Measurements from ENCODE around the gene C2orf74. TPM values are rescaled to one million over a fixed set of nuclear protein-coding genes. Genes with fewer than 3 reads are reported as not detected.

The C2orf74 gene
- total and polyA plus RNA-seq, 9 of the 15 experiments (the other 6 are each of a cell fraction or from before 2014, with no cell fraction given), result not detected

- TF ChIP-seq ZNF830 (CRISPR knock-in tag; IDR thresholded peaks at IDR 0.05) (no peak), KAT2B (IDR thresholded peaks at IDR 0.05; ENCODE audit: low read depth, low read length) (no peak), CBX2 (IDR thresholded peaks at IDR 0.05; ENCODE audit: insufficient read depth, low read length, poor library complexity, severe bottlenecking) (no peak), ATF6 (CRISPR knock-in tag; IDR thresholded peaks at IDR 0.05) (no peak)
Observed at GRCh38 chr2:61135510-61135909, 26.5 kb upstream of the C2orf74 start (continued).

- H3K36me3 ChIP-seq (ENCODE audit: control insufficient read depth, insufficient read depth, low read length), result no peaks in the 10 kb centered on the region
- no peaks in the 10 kb centered on the region for H3K79me2 ChIP-seq (ENCODE audit: control insufficient read depth, insufficient read depth, low read length)
- H3K9me1 ChIP-seq (ENCODE audit: control insufficient read depth, insufficient read depth, low read length), result no peaks in the 10 kb centered on the region
- no peak overlapping the region for H3K4me2 ChIP-seq (ENCODE audit: insufficient read depth, low read length)
- FAIRE-seq (no peak), ATAC-seq (no peak), DNase-seq (ENCODE audit: extremely low read depth in 1 of 4, low spot score in 3 of 4) (no peak)
- 32% methylated on average over 3 of the region's 4 CpGs for WGBS (ENCODE audit: insufficient coverage, low coverage, missing lambda C conversion rate)
- H4K20me1 ChIP-seq (replicated peaks; ENCODE audit: control insufficient read depth, insufficient read depth, low read length), result no peaks in the 10 kb centered on the region
- no peaks in the 10 kb centered on the region for H3K9me3 ChIP-seq (replicated peaks; ENCODE audit: control insufficient read depth, insufficient read depth, low read depth, low read length)
- H2AFZ ChIP-seq (ENCODE audit: low read depth, low read length), result no peak overlapping the region
- in situ Hi-C loops (cut with MboI) (no loop called here), intact Hi-C loops (cut with micrococcal nuclease) (loop anchor here (10.0 kb wide), 2 partner anchors 336 to 766 kb away; partner anchors contain the start of genes COMMD1 and USP34)
- CTCF ChIA-PET (ENCODE audit: low intra/inter-chr PET ratio), result no interaction called here
- no peaks in the 10 kb centered on the region; a peak in 1 of 5 replicates for H3K4me1 ChIP-seq (replicated peaks in 1 of 2; ENCODE audit: control insufficient read depth in 2 of 2, insufficient read depth in 2 of 2, low read length in 2 of 2)
- no peaks in the 10 kb centered on the region for H3K27me3 ChIP-seq (ENCODE audit: control insufficient read depth in 2 of 2, insufficient read depth in 2 of 2, low read length in 2 of 2)
- BruUV-seq (replicated peaks), result no TSS peak
- no peak overlapping the region for H3K4me3 ChIP-seq
- POLR2A ChIA-PET, result interaction anchor here (0.6 kb wide), 1 partner anchor 30 kb away, joined by 3 read pairs; no protein-coding TSS in a partner anchor
- no peak overlapping the region for H3K9ac ChIP-seq (ENCODE audit: insufficient read depth in 1 of 2, low read depth in 2 of 2, low read length in 2 of 2)
- H3K27ac ChIP-seq (ENCODE audit: extremely low read depth, low read depth, low read length), result no peak overlapping the region
- TF ChIP-seq ETV6 (IDR thresholded peaks at IDR 0.05; ENCODE audit: borderline replicate concordance in 1 of 2, low read depth in 2 of 2, low read length in 1 of 2) (no peak), ETV6 (CRISPR knock-in tag; IDR thresholded peaks at IDR 0.05; ENCODE audit: borderline replicate concordance) (no peak), NONO (IDR thresholded peaks at IDR 0.05; ENCODE audit: low read depth in 2 of 2, low read length in 1 of 2) (no peak), HINFP (tag; conservative IDR thresholded peaks at IDR 0.05; ENCODE audit: low read depth) (no peak), MTA1 (IDR thresholded peaks at IDR 0.05; ENCODE audit: borderline replicate concordance) (0 out of 2 replicates have a peak, but pooled peaks have one; percentile 26), ZNF512 (tag; IDR thresholded peaks at IDR 0.05) (peak; percentile 85; the same call in 1 of the 2 replicates), ELK3 (CRISPR knock-in tag; IDR thresholded peaks at IDR 0.05) (no peak), HDAC6 (IDR thresholded peaks at IDR 0.05; ENCODE audit: low read depth, low read length) (no peak), NFIC (IDR thresholded peaks at IDR 0.05) (no peak), MXI1 (IDR thresholded peaks at IDR 0.05; ENCODE audit: low read depth, low read length) (no peak), SREBF2 (CRISPR knock-in tag; IDR thresholded peaks at IDR 0.05) (no peak), ZNF507 (tag; conservative IDR thresholded peaks at IDR 0.05) (no peak)
Observed at GRCh38 chr2:61138859-61139258, 23.1 kb upstream of the C2orf74 start.
